ENCODE results near the gene GTSE1.
"Not testable (repeated sequence)": the region's sequence is repeated elsewhere in the genome, so short reads cannot be mapped to it uniquely, and the experiment has no call there.

Gene GTSE1

GRCh38 chr22:46295277-46295971, 1.2 kb upstream of the GTSE1 start:
- no peak for DNase-seq

GRCh38 chr22:46297151-46297812, 612 bp downstream of the GTSE1 start:
- DNase-seq = no peak

- DNase-seq = no peak
Measured at GRCh38 chr22:46299101-46299500, 2.4 kb downstream of the GTSE1 start.

- DNase-seq = no peak
Measured at GRCh38 chr22:46300491-46300890, 3.8 kb downstream of the GTSE1 start.

- no peak for DNase-seq
Measured at GRCh38 chr22:46303347-46303965, 6.8 kb downstream of the GTSE1 start.

- DNase-seq = no peak
Measured at GRCh38 chr22:46308283-46308988, 11.8 kb downstream of the GTSE1 start.

- no peak for DNase-seq
Measured at GRCh38 chr22:46309526-46310085, 12.9 kb downstream of the GTSE1 start.

- no peak for DNase-seq
Measured at GRCh38 chr22:46312056-46312455, 15.4 kb downstream of the GTSE1 start.

- not testable (repeated sequence) for DNase-seq
Measured at GRCh38 chr22:46312848-46313247, 16.2 kb downstream of the GTSE1 start.

- no peak for DNase-seq
Measured at GRCh38 chr22:46315976-46316375, 19.3 kb downstream of the GTSE1 start.

- DNase-seq = no peak
Measured at GRCh38 chr22:46317646-46318045, 21.0 kb downstream of the GTSE1 start.

GRCh38 chr22:46318576-46318975, 21.9 kb downstream of the GTSE1 start:
- DNase-seq = no peak

GRCh38 chr22:46319319-46319718, 22.6 kb downstream of the GTSE1 start:
- no peak for DNase-seq

GRCh38 chr22:46320166-46320710, 23.6 kb downstream of the GTSE1 start:
- DNase-seq = no peak

- no peak for DNase-seq
Measured at GRCh38 chr22:46320716-46321386, 24.2 kb downstream of the GTSE1 start.

- no peak for DNase-seq
Measured at GRCh38 chr22:46322711-46323110, 26.0 kb downstream of the GTSE1 start.

- no peak for DNase-seq
Measured at GRCh38 chr22:46323162-46323561, 26.5 kb downstream of the GTSE1 start.

- no peak for DNase-seq
Measured at GRCh38 chr22:46326066-46326680, 29.5 kb downstream of the GTSE1 start.

- DNase-seq = no peak
Measured at GRCh38 chr22:46327691-46328465, 31.2 kb downstream of the GTSE1 start.

GRCh38 chr22:46328797-46329196, 32.1 kb downstream of the GTSE1 start:
- DNase-seq = no peak

- DNase-seq = no peak
Measured at GRCh38 chr22:46329616-46330015, 32.9 kb downstream of the GTSE1 start.
